Measurements from ENCODE around the gene ADCY3. TPM values are rescaled to one million over a fixed set of nuclear protein-coding genes. Genes with fewer than 3 reads are reported as not detected.

Gene ADCY3
- total and polyA plus RNA-seq, 9 donors = 27.1 to 150 (median 97.4) TPM

DNA sequence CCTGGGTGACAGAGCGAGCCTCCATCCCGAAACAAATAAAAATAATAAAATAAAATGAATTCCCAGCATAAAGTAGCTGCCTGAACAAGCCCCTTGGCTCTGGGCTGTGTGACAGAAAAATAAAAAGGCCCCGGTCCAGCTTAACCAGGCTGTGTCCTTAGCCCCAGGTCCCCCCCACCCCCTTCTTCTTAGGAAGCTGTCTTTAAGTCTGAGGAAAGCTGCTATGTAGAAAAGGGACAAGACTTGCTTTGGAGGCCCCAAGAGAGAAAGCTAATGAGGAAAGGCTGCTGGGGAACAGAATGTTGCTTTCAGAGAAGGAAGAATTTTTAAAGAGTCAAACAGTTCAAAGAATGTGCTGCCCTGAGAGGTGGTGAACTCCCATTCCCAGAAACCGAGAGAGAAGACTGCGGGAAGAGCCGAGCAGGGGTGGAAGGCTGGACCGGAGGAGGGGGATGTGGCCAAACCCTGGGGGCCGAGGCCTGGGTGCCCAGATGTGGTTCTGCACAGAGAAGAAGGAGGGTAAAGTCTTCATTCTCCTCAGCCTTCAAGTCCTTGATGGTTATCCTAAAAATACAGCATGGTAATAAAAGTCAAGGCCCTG is 64.9 kb downstream of the ADCY3 start:
- H3K4me3 ChIP-seq = no peak overlapping the region
- no peaks in the 10 kb centered on the region for H3K27me3 ChIP-seq
- H3K36me3 ChIP-seq = no peaks in the 10 kb centered on the region
- peak overlapping the region; percentile 81 to 90 for H3K27ac ChIP-seq
- peak; percentile 65 for TF ChIP-seq EP300 (IDR thresholded peaks at IDR 0.05)
- TF ChIP-seq, protein P1, sequence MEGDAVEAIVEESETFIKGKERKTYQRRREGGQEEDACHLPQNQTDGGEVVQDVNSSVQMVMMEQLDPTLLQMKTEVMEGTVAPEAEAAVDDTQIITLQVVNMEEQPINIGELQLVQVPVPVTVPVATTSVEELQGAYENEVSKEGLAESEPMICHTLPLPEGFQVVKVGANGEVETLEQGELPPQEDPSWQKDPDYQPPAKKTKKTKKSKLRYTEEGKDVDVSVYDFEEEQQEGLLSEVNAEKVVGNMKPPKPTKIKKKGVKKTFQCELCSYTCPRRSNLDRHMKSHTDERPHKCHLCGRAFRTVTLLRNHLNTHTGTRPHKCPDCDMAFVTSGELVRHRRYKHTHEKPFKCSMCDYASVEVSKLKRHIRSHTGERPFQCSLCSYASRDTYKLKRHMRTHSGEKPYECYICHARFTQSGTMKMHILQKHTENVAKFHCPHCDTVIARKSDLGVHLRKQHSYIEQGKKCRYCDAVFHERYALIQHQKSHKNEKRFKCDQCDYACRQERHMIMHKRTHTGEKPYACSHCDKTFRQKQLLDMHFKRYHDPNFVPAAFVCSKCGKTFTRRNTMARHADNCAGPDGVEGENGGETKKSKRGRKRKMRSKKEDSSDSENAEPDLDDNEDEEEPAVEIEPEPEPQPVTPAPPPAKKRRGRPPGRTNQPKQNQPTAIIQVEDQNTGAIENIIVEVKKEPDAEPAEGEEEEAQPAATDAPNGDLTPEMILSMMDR (IDR thresholded peaks at IDR 0.05) = no peak
- WGBS, 3 donors = 16 to 18% (median 17%) methylated on average over 8 of the region's 8 CpGs
- no peaks in the 10 kb centered on the region for H3K9me3 ChIP-seq
- intact Hi-C loops (cut with DNase I) = loop anchor here in 2 of 4 donors (5.0 kb wide), 3 partner anchors 62 to 117 kb away; partner anchors contain the start of genes ADCY3 (in 1 of the 2) and DNAJC27 (in 1 of the 2)
- H3K4me1 ChIP-seq (ENCODE audit: insufficient read depth) = peaks cover 39% of the 10 kb centered on the region
- DNase-seq = peak; percentile 61 to 76 (median 63)

DNA sequence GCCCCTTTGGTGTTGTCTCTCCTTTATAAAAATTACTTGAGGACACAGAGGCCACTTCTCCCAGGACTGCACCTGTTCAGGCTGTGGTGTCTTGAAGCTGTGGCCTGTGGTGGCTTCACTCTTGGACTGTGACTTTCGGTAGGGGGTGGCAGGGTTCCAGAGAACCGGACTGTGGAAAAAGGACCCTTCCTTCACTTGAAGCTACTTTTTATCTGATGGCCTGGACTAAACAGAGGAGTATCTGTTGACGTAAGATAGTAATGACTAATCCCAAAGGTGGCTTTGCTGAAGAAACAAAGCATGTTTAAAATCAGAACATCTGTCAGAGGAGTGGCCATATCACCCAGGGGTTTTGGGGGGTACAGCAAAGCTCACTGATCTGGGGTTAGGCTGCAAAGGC is 66.0 kb downstream of the ADCY3 start:
- Histone ChIP-seq H3K27me3 (no peaks in the 10 kb centered on the region), H3K36me3 (no peaks in the 10 kb centered on the region), H3K9me3 (no peaks in the 10 kb centered on the region), H3K4me3 (no peak overlapping the region), H3K27ac (peak overlapping the region; percentile 81 to 90), H3K4me1 (ENCODE audit: insufficient read depth) (peaks cover 44% of the 10 kb centered on the region)
- intact Hi-C loops (cut with DNase I) = no loop called here
- no peak for DNase-seq
- TF ChIP-seq EP300 (IDR thresholded peaks at IDR 0.05) (no peak), POLR2A (IDR thresholded peaks at IDR 0.05) (no peak)
- TF ChIP-seq, protein P1 (IDR thresholded peaks at IDR 0.05) = no peak
- 72 to 77% (median 73%) methylated on average over 3 of the region's 3 CpGs for WGBS, 3 donors

DNA sequence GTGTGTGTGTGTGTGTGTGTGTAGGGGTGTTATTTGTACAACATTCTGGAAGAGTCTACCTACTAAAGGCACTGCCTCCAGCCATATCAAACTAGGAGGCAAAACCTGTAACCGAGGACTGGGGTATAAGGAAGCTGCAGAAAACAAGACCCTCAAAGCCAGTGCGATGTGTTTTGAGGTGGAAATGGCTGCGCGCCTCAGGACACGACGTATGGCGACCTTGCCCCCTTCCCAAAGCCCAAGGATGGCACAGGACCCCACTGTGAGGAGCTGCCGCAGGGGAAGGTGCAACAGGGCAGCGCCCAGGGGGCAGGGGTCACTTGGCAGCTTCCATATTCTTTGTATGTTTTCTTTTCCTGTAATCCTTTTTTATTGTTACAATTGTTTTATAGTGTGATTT is 67.0 kb downstream of the ADCY3 start:
- intact Hi-C loops (cut with DNase I) = no loop called here
- TF ChIP-seq, protein P1 (IDR thresholded peaks at IDR 0.05) = no peak
- TF ChIP-seq POLR2A (IDR thresholded peaks at IDR 0.05) (no peak), EP300 (IDR thresholded peaks at IDR 0.05) (no peak)
- Histone ChIP-seq H3K9me3 (no peaks in the 10 kb centered on the region), H3K27me3 (no peaks in the 10 kb centered on the region), H3K4me3 (no peak overlapping the region), H3K27ac (no peak overlapping the region), H3K36me3 (no peaks in the 10 kb centered on the region), H3K4me1 (ENCODE audit: insufficient read depth) (peaks cover 46% of the 10 kb centered on the region)
- 89 to 94% (median 94%) methylated on average over 9 of the region's 9 CpGs for WGBS, 3 donors
- DNase-seq = no peak

DNA sequence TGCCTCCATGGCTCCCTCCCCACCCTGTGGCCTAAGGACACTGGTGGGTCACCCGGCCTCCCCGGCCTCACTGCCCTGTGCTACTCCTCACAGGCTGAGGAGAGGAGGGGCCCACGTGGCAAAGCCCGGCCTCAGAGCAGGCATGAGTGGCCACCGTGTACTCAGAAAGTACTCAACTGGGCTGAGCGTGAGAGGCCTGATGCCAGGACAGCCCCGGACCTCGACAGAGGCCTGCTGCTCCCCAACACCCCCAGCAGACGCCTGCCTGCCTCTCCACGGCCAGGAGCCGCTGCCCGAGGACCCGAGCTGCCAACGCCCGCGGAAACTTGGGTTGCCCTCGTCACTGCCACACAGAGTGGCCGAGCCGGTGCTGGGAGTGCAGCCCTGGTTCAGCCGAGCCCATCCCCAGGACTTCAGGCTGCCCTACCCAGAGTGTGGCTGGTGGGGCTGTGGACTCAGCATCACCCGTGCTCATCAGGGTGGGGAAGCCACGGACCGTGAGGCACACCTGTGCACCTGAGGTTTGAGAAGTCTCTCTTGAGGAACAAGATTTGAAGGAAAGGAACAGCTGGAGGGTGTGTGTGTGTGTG is 67.5 kb downstream of the ADCY3 start:
- H3K9me3 ChIP-seq = no peaks in the 10 kb centered on the region
- peak overlapping the region in 1 of 2 donors; percentile 44 for H3K27ac ChIP-seq
- no peaks in the 10 kb centered on the region for H3K27me3 ChIP-seq
- no peak for DNase-seq
- peaks cover 46% of the 10 kb centered on the region for H3K4me1 ChIP-seq (ENCODE audit: insufficient read depth)
- TF ChIP-seq, protein P1 (IDR thresholded peaks at IDR 0.05) = no peak
- no peak for TF ChIP-seq POLR2A (IDR thresholded peaks at IDR 0.05)
- no peak for TF ChIP-seq EP300 (IDR thresholded peaks at IDR 0.05)
- intact Hi-C loops (cut with DNase I) = no loop called here
- 86 to 89% (median 88%) methylated on average over 17 to 23 of the region's 23 CpGs for whole genome bisulfite sequencing, 3 donors
- H3K4me3 ChIP-seq = no peak overlapping the region
- H3K36me3 ChIP-seq = no peaks in the 10 kb centered on the region
